ENCODE measurements around the gene HSD17B2.

DNA sequence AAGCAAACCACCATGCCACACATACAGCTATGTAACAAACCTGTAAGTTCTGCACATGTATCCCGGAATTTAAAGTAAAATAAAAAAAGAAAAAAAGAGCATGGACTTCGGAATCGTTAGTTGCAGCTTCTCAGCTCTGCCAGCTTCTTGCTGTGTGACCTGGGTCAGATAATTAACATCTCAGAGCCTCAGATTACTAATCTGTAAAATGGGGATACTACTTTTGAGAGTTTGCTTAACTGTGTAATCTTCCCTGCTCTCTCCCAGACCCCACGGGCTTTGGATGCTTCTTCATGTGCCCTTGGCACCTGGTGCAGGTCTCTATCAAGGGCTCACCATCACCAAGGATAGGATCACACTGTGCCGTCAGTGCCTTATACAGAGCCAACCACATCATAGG lies 16.6 kb downstream of the HSD17B2 start:
- TF ChIP-seq ZNF274 (IDR thresholded peaks at IDR 0.05; ENCODE audit: low read depth, low read length) (no peak), SRF (IDR thresholded peaks at IDR 0.05; ENCODE audit: low read depth) (no peak), POLR2A (IDR thresholded peaks at IDR 0.05; ENCODE audit: borderline replicate concordance, extremely low read depth, insufficient read depth, insufficient read length) (no peak), EZH2 (IDR thresholded peaks at IDR 0.05) (no peak), POLR2AphosphoS5 (IDR thresholded peaks at IDR 0.05; ENCODE audit: low read depth, low read length) (no peak), SIN3A (IDR thresholded peaks at IDR 0.05; ENCODE audit: low read depth) (no peak), RAD21 (IDR thresholded peaks at IDR 0.05; ENCODE audit: low read depth) (no peak)
- TF ChIP-seq, protein P1, sequence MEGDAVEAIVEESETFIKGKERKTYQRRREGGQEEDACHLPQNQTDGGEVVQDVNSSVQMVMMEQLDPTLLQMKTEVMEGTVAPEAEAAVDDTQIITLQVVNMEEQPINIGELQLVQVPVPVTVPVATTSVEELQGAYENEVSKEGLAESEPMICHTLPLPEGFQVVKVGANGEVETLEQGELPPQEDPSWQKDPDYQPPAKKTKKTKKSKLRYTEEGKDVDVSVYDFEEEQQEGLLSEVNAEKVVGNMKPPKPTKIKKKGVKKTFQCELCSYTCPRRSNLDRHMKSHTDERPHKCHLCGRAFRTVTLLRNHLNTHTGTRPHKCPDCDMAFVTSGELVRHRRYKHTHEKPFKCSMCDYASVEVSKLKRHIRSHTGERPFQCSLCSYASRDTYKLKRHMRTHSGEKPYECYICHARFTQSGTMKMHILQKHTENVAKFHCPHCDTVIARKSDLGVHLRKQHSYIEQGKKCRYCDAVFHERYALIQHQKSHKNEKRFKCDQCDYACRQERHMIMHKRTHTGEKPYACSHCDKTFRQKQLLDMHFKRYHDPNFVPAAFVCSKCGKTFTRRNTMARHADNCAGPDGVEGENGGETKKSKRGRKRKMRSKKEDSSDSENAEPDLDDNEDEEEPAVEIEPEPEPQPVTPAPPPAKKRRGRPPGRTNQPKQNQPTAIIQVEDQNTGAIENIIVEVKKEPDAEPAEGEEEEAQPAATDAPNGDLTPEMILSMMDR (IDR thresholded peaks at IDR 0.05 in 2 of 3, conservative IDR thresholded peaks at IDR 0.05 in 1 of 3; ENCODE audit: borderline replicate concordance in 1 of 3, insufficient read depth in 1 of 3, low read depth in 2 of 3, low read length in 2 of 3): no peak
